ENCODE data around the gene GCHFR.

Gene GCHFR

DNA sequence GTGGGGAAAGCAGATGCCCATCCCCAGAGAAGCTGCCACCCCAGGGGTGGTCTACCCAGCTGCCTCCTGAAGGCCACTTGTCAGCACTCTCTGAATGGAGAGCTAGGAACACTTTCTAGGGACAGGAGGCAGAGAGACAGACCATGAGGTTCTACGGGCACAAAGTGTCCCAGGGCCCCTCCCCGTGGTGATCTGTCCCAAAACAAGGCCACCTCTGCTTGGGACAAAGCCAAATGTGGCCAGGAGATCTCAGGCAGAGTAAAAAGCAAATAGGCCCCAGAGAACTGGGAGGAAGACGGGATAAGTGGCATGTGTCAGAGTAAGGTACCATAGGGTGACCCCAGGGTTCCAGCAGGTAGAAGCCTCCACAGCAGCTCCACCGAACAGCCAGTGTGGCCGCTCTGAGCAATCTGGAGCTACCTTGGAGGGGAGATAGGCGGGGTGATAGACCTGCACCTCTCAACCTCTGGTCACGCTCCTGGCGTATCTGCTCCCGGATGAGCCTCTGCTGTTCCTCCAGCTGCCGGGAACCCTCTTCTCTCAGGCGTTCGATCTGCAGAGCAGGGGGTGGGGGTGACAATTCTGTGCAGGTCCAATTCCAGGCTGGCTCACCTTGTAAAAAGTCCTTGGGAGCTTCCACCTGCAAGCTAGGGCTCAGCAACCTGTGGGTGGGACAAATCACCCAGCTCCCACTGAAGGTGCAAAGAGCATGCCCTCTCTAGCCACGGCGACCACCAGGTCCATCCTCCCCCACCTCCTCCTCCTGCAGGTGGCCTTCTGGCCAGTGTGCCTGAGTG, 12.1 kb downstream of the GCHFR start:
- DNase-seq (ENCODE audit: extremely low read depth in 1 of 2, low read depth in 1 of 2), result no peak

GRCh38 chr15:40776537-40777141, 12.8 kb downstream of the GCHFR start:
- DNase-seq (ENCODE audit: extremely low read depth in 1 of 2, low read depth in 1 of 2), result peak in 1 of 2 donors; percentile 52

- peak; percentile 42 to 60 for DNase-seq (ENCODE audit: extremely low read depth in 1 of 2, low read depth in 1 of 2)
Measured at GRCh38 chr15:40782609-40783227, 18.9 kb downstream of the GCHFR start.

GRCh38 chr15:40785164-40785563, 21.3 kb downstream of the GCHFR start:
- no peak for DNase-seq (ENCODE audit: extremely low read depth in 1 of 2, low read depth in 1 of 2)

- DNase-seq (ENCODE audit: extremely low read depth in 1 of 2, low read depth in 1 of 2), result no peak
Measured at GRCh38 chr15:40785814-40786213, 21.9 kb downstream of the GCHFR start.

DNA sequence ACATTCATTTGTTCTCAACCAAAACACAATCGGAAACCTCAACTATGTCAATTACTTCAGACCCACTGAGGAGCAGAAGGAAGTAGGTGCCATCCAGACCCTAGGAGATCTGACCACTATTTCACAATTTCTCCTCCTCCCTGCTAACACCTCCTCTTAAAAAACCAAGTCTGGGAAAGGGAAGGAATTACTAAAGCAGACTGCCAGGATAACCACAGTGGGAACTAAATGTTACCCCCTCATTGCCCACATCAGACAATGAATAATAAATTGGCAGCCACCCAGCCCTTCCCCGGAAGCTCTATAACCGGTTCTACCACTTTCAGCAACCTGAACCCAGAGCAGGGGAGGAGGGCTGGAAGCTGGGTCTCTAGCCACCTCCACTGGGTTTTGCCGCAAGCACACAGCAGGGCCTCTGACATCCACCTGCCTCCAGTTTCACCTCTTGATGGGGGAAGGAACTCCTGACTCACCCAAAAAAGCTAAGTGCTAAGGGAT, 23.5 kb downstream of the GCHFR start:
- DNase-seq (ENCODE audit: extremely low read depth in 1 of 2, low read depth in 1 of 2), result peak; percentile 37 to 66

- DNase-seq (ENCODE audit: extremely low read depth in 1 of 2, low read depth in 1 of 2), result no peak
Measured at GRCh38 chr15:40787991-40788390, 24.1 kb downstream of the GCHFR start.

GRCh38 chr15:40789119-40789518, 25.3 kb downstream of the GCHFR start:
- no peak for DNase-seq (ENCODE audit: extremely low read depth in 1 of 2, low read depth in 1 of 2)

GRCh38 chr15:40789999-40790398, 26.1 kb downstream of the GCHFR start:
- DNase-seq (ENCODE audit: extremely low read depth in 1 of 2, low read depth in 1 of 2), result no peak

- no peak for DNase-seq (ENCODE audit: extremely low read depth in 1 of 2, low read depth in 1 of 2)
Measured at GRCh38 chr15:40790718-40791117, 26.9 kb downstream of the GCHFR start.

DNA sequence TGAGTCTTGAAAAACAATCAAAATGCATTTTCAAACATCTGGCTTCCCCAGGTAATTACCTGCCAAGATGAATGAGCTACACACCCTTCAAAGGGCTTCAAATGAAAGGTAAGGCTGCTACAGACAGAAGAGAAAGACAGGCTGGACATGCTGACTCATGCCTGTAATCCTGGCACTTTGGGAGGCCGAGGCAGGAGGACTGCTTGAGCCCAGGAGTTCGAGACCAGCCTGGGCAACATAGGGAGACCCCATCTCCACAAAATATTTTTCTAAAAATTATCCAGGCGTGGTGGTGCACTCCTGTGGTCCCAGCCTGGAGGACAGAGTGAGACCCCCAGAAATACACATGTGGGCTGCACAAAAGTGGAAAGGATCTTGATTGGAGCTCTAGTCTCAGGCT, 28.5 kb downstream of the GCHFR start:
- DNase-seq (ENCODE audit: extremely low read depth in 1 of 2, low read depth in 1 of 2), result no peak

- peak in 1 of 2 donors; percentile 12 for DNase-seq (ENCODE audit: extremely low read depth in 1 of 2, low read depth in 1 of 2)
Measured at GRCh38 chr15:40793216-40793989, 29.5 kb downstream of the GCHFR start.

DNA sequence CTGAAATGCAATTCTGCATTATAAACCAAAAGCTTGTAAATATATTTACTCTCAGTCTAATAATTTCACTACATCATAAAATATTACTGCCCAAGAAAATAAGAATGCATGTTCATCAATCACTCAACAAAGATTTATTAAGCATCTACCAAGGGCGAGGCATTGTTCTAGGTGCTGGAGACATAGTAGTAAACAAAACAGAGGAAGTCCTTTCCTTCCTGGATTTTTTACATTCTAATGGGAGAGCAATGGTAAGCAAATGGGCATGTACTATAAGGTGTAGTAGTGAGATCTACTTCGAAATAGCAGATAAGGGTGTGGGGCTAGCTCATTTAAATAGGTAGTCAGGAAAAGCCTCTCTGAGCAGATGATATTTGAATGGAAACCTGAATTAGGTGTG, 32.2 kb downstream of the GCHFR start:
- DNase-seq (ENCODE audit: extremely low read depth in 1 of 2, low read depth in 1 of 2), result no peak

DNA sequence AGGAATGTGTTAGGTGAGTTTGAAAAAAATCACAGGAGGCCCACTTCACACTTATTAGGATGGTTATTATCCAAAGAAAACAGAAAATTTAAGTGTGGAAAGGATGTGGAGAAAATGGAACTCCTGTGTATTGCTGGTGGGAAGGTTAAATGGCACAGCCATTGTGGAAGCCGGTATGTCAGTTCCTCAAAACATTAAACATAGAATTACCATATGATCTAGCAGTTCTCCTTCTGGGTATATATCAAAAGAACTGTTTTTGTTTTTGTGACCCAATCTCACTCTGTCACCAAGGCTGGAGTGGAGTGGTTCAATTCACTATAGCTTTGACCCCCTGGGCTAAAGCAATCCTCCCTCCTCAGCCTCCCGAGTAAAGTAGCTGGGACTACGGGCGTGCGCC, 32.6 kb downstream of the GCHFR start:
- no peak for DNase-seq (ENCODE audit: extremely low read depth in 1 of 2, low read depth in 1 of 2)

DNA sequence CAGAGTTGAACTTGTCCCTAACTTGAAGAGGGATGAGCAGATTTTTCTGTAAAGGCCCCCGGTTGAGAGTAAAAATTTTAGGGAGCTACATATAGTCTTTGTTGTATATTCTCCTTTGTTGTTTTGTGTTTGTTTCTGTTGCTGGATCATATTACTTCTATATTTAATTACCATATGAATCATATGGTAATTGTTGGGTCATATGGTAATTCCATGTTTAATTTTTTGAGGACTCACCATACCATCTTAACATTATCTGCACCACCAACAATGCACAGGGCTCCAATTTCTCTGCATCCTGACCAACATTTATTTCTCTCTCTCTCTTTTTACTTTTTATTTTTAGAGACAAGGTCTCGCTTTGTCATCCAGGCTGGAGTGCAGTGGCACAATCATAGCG, 35.7 kb downstream of the GCHFR start:
- DNase-seq (ENCODE audit: extremely low read depth in 1 of 2, low read depth in 1 of 2), result no peak

GRCh38 chr15:40803076-40803475, 39.2 kb downstream of the GCHFR start:
- no peak for DNase-seq (ENCODE audit: extremely low read depth in 1 of 2, low read depth in 1 of 2)

GRCh38 chr15:40803688-40804087, 39.8 kb downstream of the GCHFR start:
- no peak for DNase-seq (ENCODE audit: extremely low read depth in 1 of 2, low read depth in 1 of 2)

GRCh38 chr15:40806672-40807027, 42.8 kb downstream of the GCHFR start:
- no peak for DNase-seq (ENCODE audit: extremely low read depth in 1 of 2, low read depth in 1 of 2)

GRCh38 chr15:40807028-40807887, 43.4 kb downstream of the GCHFR start, which contains the start of the genes DNAJC17 and ZFYVE19:
Gene DNAJC17, minus strand, starts transcription at chr15:40807473. Its CDS starts 27 bp downstream, at chr15:40807446.
Gene ZFYVE19, plus strand, starts transcription at chr15:40807089. Its CDS starts 501 bp downstream, at chr15:40807590.
- peak; percentile 84 to 93 for DNase-seq (ENCODE audit: extremely low read depth in 1 of 2, low read depth in 1 of 2)

DNA sequence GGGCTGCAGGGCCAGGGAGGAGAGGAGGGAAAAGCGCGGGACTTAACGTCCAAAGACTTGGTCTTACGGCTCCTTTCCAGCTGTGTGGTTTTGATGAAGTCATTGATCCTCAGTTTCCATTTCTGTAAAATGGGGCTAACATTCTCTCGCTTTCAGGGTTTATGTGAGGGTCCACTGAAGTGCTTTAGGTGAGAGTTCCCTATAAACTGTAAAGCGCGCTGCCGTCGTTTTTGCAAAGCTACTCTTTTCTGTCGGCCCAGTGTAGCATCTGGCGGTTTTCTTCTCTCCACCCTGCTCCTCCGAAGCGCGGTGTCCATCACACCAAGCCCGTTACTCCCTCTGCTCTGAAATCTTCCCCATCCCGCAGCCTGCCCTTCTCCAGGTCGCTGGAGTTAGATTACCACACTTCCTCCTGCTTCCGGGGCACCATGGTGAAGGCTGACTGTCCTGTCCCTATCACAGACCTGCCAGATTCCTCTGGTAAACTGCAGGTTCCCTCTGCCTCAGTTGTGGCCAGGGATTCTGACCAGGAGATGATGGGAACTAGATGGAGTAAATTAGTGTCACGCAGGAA, 44.1 kb downstream of the GCHFR start:
- DNase-seq (ENCODE audit: extremely low read depth in 1 of 2, low read depth in 1 of 2), result no peak
